Sigmoid colon (tissue), 7 donors: ENCODE data around the gene OR5M10. TPM values are rescaled to one million over a fixed set of nuclear protein-coding genes. Genes with fewer than 3 reads are reported as not detected.
"Not testable (repeated sequence)": the region's sequence is repeated elsewhere in the genome, so short reads cannot be mapped to it uniquely, and the experiment has no call there.

Source experiments
- DNase-seq: peaks from one replicate; pipeline ENCODE4 v3.0.0-alpha.2; 2019
- H3K27ac ChIP-seq, 4 donors: fragments of 200-600 bp; sonication (generic); one replicate each; pipeline ENCODE4 v1.5.1; 2016 to 2019; ENCODE audit warnings: mild to moderate bottlenecking in 1 of 4
- H3K27me3 ChIP-seq, 3 donors: fragments of 200-600 bp; sonication (generic); one replicate each; pipeline ENCODE4 v1.5.1; 2019; ENCODE audit warnings: mild to moderate bottlenecking in 1 of 3
- H3K36me3 ChIP-seq, 4 donors: fragments of 200-600 bp; sonication (generic); one replicate each; pipeline ENCODE4 v1.5.1; 2016 to 2019
- H3K4me1 ChIP-seq, 4 donors: fragments of 200-600 bp; sonication (generic); one replicate each; pipeline ENCODE4 v1.5.1; 2017 to 2019
- H3K4me3 ChIP-seq, 4 donors: fragments of 200-600 bp; sonication (generic); one replicate each; pipeline ENCODE4 v1.5.1; 2017 to 2019; ENCODE audit warnings: mild to moderate bottlenecking in 2 of 4, moderate library complexity in 1 of 4
- H3K9me3 ChIP-seq, 4 donors: fragments of 200-600 bp in 3 of 4; sonication (generic) in 3 of 4; one replicate each; pipeline versions ENCODE4 v1.5.1 to v1.6.1; 2013 to 2019
- CTCF ChIP-seq, 4 experiments: fragments of 450-650 bp in 3 of 4; fragments of 200-600 bp in 1 of 4; IDR thresholded peaks; one replicate each; pipeline ENCODE4 v1.5.1; 2016 to 2019; ENCODE audit warnings: antibody characterized with exemption in 4 of 4, mild to moderate bottlenecking in 3 of 4, moderate library complexity in 2 of 4
- EP300 ChIP-seq, 4 donors: sonication (generic); formaldehyde crosslinking; IDR thresholded peaks; one replicate each; pipeline ENCODE4 v1.6.1; 2017; ENCODE audit warnings: antibody characterized with exemption in 4 of 4
- POLR2A ChIP-seq, 2 donors: fragments of 450-650 bp; IDR thresholded peaks; one replicate each; pipeline ENCODE4 v1.6.1; 2016; ENCODE audit warnings: antibody characterized with exemption in 2 of 2, mild to moderate bottlenecking in 2 of 2, moderate library complexity in 2 of 2
- POLR2AphosphoS5 ChIP-seq, 4 donors: sonication (generic); formaldehyde crosslinking; IDR thresholded peaks; one replicate each; pipeline ENCODE4 v1.6.1; 2017; ENCODE audit warnings: antibody characterized with exemption in 4 of 4
- WGBS, 2 donors: extraction: QIAGEN DNeasy Blood & Tissue Kit; methylation state at CpG; one replicate each; pipeline ENCODE4 v1.1.7; 2013; 5-methylcytosine and 5-hydroxymethylcytosine counted together
- intact Hi-C: fragments of 100-400 bp; cut with DNase I; formaldehyde crosslinking; loops from one replicate; pipeline ENCODE4 v1.15.1; 2023
- polyA plus RNA-seq, 3 donors: library from polyadenylated mRNA; stranded (reverse); fragments of 200-250 nt; gene quantifications; one replicate each; pipeline ENCODE4 v1.2.3, GENCODE V29; 2013
- total RNA-seq, 4 donors: library from RNA; depleted of rRNA; stranded (reverse); fragments of >200 nt; gene quantifications; one replicate each; pipeline ENCODE4 v1.1.0, GENCODE V29; 2016
- donor health status: healthy with polysubstance abuse.
- donor health status: Bipolar disorder and iron deficiency.
- donor health status: healthy.

The OR5M10 gene
- total RNA-seq (not detected), polyA plus RNA-seq (not detected)

- Histone ChIP-seq H3K4me3 (no peak within 1 kb of the TSS), H3K27me3 (no peaks in the 10 kb centered on the region), H3K27ac (no peak within 1 kb of the TSS), H3K4me1 (no peaks in the 10 kb centered on the region), H3K9me3 (peaks cover 0 to 3% (median 0%) of the 10 kb centered on the region in 4 donors), H3K36me3 (no peaks in the 10 kb centered on the region)
- WGBS, 2 donors, result 63 to 76% methylated on average over 3 of the region's 3 CpGs
- intact Hi-C loops, result no loop called here
- TF ChIP-seq EP300 (IDR thresholded peaks at IDR 0.05) (no peak), POLR2AphosphoS5 (IDR thresholded peaks at IDR 0.05) (no peak), POLR2A (IDR thresholded peaks at IDR 0.05) (no peak), CTCF (IDR thresholded peaks at IDR 0.05) (no peak)
- no peak for DNase-seq
Measured at GRCh38 chr11:56577621-56578020, at the start of gene OR5M10. Gene OR5M10 (minus strand): TSS chr11:56577721. CDS start chr11:56577721, 0 bp downstream.

- H3K4me3 ChIP-seq, result no peak overlapping the region
- peaks cover 0 to 4% (median 0%) of the 10 kb centered on the region in 4 donors for H3K4me1 ChIP-seq
- no peak for DNase-seq
- no peaks in the 10 kb centered on the region for H3K27me3 ChIP-seq
- no peaks in the 10 kb centered on the region for H3K9me3 ChIP-seq
- H3K27ac ChIP-seq, result no peak overlapping the region
- TF ChIP-seq CTCF (IDR thresholded peaks at IDR 0.05), result no peak
- no peak for TF ChIP-seq EP300 (IDR thresholded peaks at IDR 0.05)
- H3K36me3 ChIP-seq, result no peaks in the 10 kb centered on the region
- WGBS, 2 donors, result 60 to 68% methylated on average over 2 of the region's 2 CpGs
- intact Hi-C loops, result no loop called here
Measured at GRCh38 chr11:56625946-56626345, 48.4 kb upstream of the OR5M10 start.

GRCh38 chr11:56624661-56625110 is 47.2 kb upstream of the OR5M10 start:
- no peak for DNase-seq
- Histone ChIP-seq H3K27ac (no peak overlapping the region), H3K36me3 (no peaks in the 10 kb centered on the region), H3K27me3 (no peaks in the 10 kb centered on the region), H3K9me3 (no peaks in the 10 kb centered on the region), H3K4me3 (no peak overlapping the region), H3K4me1 (peaks cover 0 to 4% (median 0%) of the 10 kb centered on the region in 4 donors)
- 5% methylated on average over 3 of the region's 3 CpGs for WGBS, 2 donors
- intact Hi-C loops, result no loop called here
- TF ChIP-seq POLR2A (IDR thresholded peaks at IDR 0.05) (no peak), CTCF (IDR thresholded peaks at IDR 0.05) (no peak), POLR2AphosphoS5 (IDR thresholded peaks at IDR 0.05) (no peak), EP300 (IDR thresholded peaks at IDR 0.05) (no peak)

GRCh38 chr11:56611174-56611573 is 33.7 kb upstream of the OR5M10 start:
- Histone ChIP-seq H3K27ac (no peak overlapping the region), H3K9me3 (no peaks in the 10 kb centered on the region), H3K4me1 (no peaks in the 10 kb centered on the region), H3K36me3 (no peaks in the 10 kb centered on the region), H3K27me3 (no peaks in the 10 kb centered on the region), H3K4me3 (no peak overlapping the region)
- no peak for TF ChIP-seq POLR2A (IDR thresholded peaks at IDR 0.05)
- TF ChIP-seq POLR2AphosphoS5 (IDR thresholded peaks at IDR 0.05), result no peak
- no peak for TF ChIP-seq EP300 (IDR thresholded peaks at IDR 0.05)
- no peak for TF ChIP-seq CTCF (IDR thresholded peaks at IDR 0.05)
- 88 to 90% methylated on average over 1 of the region's 1 CpG for WGBS, 2 donors
- intact Hi-C loops, result no loop called here
- no peak for DNase-seq

GRCh38 chr11:56592088-56592717 is 14.7 kb upstream of the OR5M10 start:
- H3K4me3 ChIP-seq, DNase-seq, H3K9me3 ChIP-seq, H3K36me3 ChIP-seq, H3K4me1 ChIP-seq, H3K27me3 ChIP-seq, intact Hi-C loops, H3K27ac ChIP-seq: not testable (repeated sequence)
- WGBS, 2 donors, result 93 to 96% methylated on average over 20 of the region's 20 CpGs
